ENCODE measurements around the gene PIEZO2.

The PIEZO2 gene

DNA sequence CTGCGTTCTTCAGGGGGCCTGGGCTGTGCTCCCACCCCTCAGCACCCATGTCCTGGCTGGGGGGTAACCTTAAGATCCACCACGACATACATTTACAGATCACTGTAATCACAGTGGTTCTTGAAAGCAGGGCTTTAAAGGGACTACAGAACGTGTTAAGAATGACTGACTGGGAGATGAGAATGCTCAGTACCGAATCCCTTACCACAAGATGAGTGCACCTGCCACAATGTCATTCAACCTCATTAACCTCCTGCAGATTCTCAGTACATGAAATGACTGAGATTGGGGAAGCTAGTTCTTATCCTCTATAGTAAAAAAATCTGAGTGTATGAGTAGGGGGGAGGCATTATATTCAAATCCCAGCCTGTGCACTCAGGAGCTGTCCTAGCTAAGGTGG, 10.5 kb upstream of the PIEZO2 start:
- TF ChIP-seq ZFX (IDR thresholded peaks at IDR 0.05; ENCODE audit: borderline replicate concordance) (no peak), CTCF (IDR thresholded peaks at IDR 0.05) (no peak)

GRCh38 chr18:11156978-11157377, 7.6 kb upstream of the PIEZO2 start:
- TF ChIP-seq CTCF (IDR thresholded peaks at IDR 0.05): no peak
- TF ChIP-seq ZFX (IDR thresholded peaks at IDR 0.05; ENCODE audit: borderline replicate concordance): no peak
- H3K27ac ChIP-seq: no peak overlapping the region

More for the DNA sequence above, 10.5 kb upstream of the PIEZO2 start:
- no peak overlapping the region for H3K27ac ChIP-seq

GRCh38 chr18:11155034-11155759, 5.8 kb upstream of the PIEZO2 start:
- no peak overlapping the region for H3K27ac ChIP-seq
- no peak for TF ChIP-seq CTCF (IDR thresholded peaks at IDR 0.05)
- no peak for TF ChIP-seq ZFX (IDR thresholded peaks at IDR 0.05; ENCODE audit: borderline replicate concordance)

DNA sequence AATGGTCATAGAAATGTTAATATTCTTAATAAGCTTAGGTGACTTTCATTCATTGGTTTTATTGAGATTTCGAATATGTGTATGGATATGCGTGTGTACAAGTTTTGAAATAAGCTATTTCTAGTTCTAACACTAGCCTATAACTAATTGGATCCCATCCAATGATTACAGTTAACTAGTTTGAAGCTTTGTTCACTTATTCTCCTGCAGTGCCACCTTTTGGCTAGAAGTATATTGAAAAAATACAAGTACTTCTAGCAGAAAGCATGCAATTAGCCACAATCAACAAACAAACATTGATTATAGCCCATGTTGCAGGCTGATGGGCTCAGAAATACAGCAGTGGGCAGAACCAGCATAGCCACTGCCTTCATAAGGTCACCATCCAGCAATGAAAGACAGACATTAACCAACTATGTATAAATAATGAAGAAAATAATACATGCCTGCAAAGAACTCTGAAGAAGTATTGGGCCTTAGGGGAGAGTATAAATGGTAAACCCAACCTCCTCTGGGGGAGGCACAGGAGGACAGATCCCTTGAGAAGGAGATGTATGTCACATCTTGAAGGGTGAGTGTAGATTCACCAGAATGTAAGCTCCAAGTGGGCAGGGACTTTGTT, 5.1 kb upstream of the PIEZO2 start:
- TF ChIP-seq CTCF (IDR thresholded peaks at IDR 0.05) (peak; percentile 65), ZFX (IDR thresholded peaks at IDR 0.05; ENCODE audit: borderline replicate concordance) (no peak)
- H3K27ac ChIP-seq: no peak overlapping the region

GRCh38 chr18:11153097-11153496, 3.7 kb upstream of the PIEZO2 start:
- no peak for TF ChIP-seq CTCF (IDR thresholded peaks at IDR 0.05)
- no peak for TF ChIP-seq ZFX (IDR thresholded peaks at IDR 0.05; ENCODE audit: borderline replicate concordance)
- H3K27ac ChIP-seq: no peak overlapping the region

DNA sequence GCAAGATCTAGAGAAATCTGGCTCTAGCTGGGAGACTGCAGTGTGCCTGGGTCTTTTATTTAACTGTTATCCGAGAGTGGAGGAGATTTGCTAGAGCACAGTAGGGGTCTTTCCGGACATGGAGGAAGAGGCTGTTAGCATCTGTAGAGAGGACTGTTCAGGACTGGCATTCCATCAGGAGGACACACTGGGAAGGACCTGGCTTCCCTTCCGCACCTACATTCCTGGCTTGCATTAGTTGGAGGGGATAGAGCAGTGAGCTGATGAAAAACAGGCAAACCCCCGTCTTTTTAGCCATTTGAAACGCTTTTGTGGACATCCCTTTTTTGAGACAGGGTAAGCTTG, 874 bp upstream of the PIEZO2 start:
- no peak overlapping the region for H3K27ac ChIP-seq
- TF ChIP-seq CTCF (IDR thresholded peaks at IDR 0.05) (no peak), ZFX (IDR thresholded peaks at IDR 0.05; ENCODE audit: borderline replicate concordance) (no peak)

- no peak overlapping the region for H3K27ac ChIP-seq
- TF ChIP-seq ZFX (IDR thresholded peaks at IDR 0.05; ENCODE audit: borderline replicate concordance): no peak
- no peak for TF ChIP-seq CTCF (IDR thresholded peaks at IDR 0.05)
Measured at GRCh38 chr18:11148680-11149440, 509 bp downstream of the PIEZO2 start.
